NCI-H82 treated with DMSO at 0.1 percent for 48 hours (cell line): ENCODE measurements around the gene VPS29.
"Not testable (repeated sequence)": the region's sequence is repeated elsewhere in the genome, so short reads cannot be mapped to it uniquely, and the experiment has no call there.

Source experiments
- DNase-seq: peaks from one replicate; lab custom pipeline; 2025; ENCODE audit not compliant: unreplicated experiment; lab: John Stamatoyannopoulos, UW

The VPS29 gene

GRCh38 chr12:110501752-110502738 is at the start of gene VPS29, which contains the start of gene RAD9B:
TSS of gene VPS29 (minus strand) at chr12:110502111. CDS start at chr12:110502051, 60 bp downstream.
TSS of gene RAD9B (plus strand) at chr12:110502331. CDS start at chr12:110502338, 7 bp downstream.
- peak; percentile 90 for DNase-seq

GRCh38 chr12:110550981-110551380 is 49.1 kb upstream of the VPS29 start:
- no peak for DNase-seq

DNA sequence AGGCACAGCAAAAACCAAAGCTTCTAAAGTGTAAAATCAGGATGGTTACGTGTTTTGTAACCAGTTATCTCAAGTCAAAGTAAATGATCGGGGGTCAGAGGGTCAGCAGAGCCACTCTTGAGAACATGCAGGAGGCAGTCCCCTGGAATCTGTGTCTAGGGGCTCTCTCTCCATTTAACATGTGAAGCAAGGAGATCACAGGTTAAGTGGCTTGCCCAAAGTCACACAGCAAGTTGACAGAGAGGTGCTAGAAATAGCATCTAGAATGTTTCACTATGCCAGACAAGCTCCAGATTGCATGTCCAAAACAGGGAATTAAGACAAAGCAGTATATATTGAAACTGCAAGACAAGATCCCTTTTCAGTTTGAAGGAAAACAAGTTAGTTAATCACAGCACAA is 47.8 kb upstream of the VPS29 start:
- DNase-seq, result no peak

GRCh38 chr12:110548678-110549077 is 46.8 kb upstream of the VPS29 start:
- DNase-seq, result no peak

DNA sequence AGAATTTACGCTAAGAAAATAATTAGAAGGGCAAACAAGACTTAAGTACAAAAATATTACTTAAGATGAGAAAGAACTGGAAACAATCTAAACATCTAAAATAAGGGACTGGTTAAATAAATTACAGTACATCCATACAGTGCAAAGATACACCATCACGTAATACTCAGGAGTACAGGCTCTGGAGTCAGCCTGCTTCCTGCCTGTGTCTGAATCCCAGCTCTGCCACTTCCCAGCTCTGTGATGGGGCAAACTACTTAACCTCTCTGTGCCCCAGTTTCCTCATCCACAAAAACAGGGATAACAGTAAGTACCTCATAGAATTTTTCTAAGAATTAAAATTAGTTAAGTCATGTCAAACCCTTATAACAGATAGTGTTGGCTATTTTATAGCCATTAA is 45.2 kb upstream of the VPS29 start:
- DNase-seq, result no peak

- no peak for DNase-seq
Measured at GRCh38 chr12:110546339-110546738, 44.4 kb upstream of the VPS29 start.

- no peak for DNase-seq
Measured at GRCh38 chr12:110545812-110546211, 43.9 kb upstream of the VPS29 start.

- DNase-seq, result not testable (repeated sequence)
Measured at GRCh38 chr12:110545259-110545658, 43.3 kb upstream of the VPS29 start.

DNA sequence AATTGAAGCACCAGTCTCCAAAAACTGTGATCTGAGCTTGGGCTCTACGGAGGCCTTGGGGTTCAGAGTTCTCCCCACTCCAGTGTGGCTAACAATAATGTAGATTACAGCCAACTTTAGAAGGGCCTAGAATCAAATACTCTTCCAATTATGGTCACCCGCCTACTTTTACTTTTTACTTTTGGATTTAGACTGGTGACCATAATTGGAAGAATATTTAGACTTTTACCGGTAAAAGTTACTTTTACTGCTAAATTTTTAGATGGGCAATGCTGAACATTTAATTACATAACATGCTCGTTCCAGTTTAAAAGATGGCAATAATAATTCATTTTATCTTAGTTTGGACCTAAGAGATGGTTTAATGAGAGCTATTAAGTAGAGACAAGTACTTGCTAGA is 42.1 kb upstream of the VPS29 start:
- DNase-seq, result no peak

GRCh38 chr12:110543252-110543959 is 41.5 kb upstream of the VPS29 start:
- peak; percentile 14 for DNase-seq

GRCh38 chr12:110540048-110540447 is 38.1 kb upstream of the VPS29 start:
- DNase-seq, result no peak

GRCh38 chr12:110538869-110539622 is 37.1 kb upstream of the VPS29 start:
- DNase-seq, result no peak

DNA sequence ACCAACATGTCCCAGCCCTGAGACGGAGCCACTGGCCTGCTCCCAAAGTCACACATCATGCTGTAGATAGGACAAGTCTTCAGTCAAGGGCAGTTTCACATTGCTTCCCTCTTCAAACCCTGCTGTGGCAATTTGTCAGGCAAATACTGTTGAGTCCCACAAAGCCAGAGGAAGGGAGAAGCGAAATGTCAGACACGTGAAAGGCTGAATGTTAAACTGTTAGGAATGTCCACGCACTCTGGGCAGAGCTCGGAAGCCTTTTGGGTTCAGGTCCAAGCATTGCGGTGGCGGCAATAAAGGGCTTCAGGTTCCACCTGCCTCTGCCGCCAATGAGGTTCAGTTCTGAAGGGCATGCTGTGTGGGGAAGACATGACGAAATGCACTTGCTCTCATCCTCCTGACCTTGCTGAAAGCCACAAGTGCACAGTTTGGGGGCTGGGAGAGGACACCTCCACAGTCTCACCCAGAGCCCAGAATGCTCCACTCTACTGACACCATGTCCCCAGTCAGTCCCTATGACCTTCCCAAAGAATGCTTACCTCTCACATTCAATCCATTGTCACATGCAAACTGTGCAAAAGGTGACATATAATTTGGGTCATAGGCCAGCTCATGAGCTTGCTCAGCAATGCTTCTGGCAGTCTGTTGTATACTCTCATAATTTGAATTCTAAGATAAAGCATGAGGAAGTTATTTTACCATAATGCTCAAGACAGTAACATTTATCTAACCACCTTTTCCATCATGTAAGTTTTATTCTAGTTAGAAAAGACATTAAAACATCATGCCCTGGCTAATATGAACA is 35.9 kb upstream of the VPS29 start:
- DNase-seq, result no peak

- no peak for DNase-seq
Measured at GRCh38 chr12:110536834-110537604, 35.1 kb upstream of the VPS29 start.

GRCh38 chr12:110534811-110535210 is 32.9 kb upstream of the VPS29 start:
- no peak for DNase-seq

- DNase-seq, result no peak
Measured at GRCh38 chr12:110533607-110534006, 31.7 kb upstream of the VPS29 start.

- DNase-seq, result no peak
Measured at GRCh38 chr12:110532644-110533043, 30.7 kb upstream of the VPS29 start.

GRCh38 chr12:110531741-110532333 is 29.9 kb upstream of the VPS29 start:
- DNase-seq, result no peak

- DNase-seq, result no peak
Measured at GRCh38 chr12:110530511-110530910, 28.6 kb upstream of the VPS29 start.
